DMS79 (cell line): ENCODE measurements around the gene INPP5J.
"Not testable (repeated sequence)": the region's sequence is repeated elsewhere in the genome, so short reads cannot be mapped to it uniquely, and the experiment has no call there.

ENCODE experiments used
- DNase-seq: peaks from one replicate; lab custom pipeline; 2025; lab: John Stamatoyannopoulos, UW

Gene INPP5J, protein sequence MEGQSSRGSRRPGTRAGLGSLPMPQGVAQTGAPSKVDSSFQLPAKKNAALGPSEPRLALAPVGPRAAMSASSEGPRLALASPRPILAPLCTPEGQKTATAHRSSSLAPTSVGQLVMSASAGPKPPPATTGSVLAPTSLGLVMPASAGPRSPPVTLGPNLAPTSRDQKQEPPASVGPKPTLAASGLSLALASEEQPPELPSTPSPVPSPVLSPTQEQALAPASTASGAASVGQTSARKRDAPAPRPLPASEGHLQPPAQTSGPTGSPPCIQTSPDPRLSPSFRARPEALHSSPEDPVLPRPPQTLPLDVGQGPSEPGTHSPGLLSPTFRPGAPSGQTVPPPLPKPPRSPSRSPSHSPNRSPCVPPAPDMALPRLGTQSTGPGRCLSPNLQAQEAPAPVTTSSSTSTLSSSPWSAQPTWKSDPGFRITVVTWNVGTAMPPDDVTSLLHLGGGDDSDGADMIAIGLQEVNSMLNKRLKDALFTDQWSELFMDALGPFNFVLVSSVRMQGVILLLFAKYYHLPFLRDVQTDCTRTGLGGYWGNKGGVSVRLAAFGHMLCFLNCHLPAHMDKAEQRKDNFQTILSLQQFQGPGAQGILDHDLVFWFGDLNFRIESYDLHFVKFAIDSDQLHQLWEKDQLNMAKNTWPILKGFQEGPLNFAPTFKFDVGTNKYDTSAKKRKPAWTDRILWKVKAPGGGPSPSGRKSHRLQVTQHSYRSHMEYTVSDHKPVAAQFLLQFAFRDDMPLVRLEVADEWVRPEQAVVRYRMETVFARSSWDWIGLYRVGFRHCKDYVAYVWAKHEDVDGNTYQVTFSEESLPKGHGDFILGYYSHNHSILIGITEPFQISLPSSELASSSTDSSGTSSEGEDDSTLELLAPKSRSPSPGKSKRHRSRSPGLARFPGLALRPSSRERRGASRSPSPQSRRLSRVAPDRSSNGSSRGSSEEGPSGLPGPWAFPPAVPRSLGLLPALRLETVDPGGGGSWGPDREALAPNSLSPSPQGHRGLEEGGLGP

DNA sequence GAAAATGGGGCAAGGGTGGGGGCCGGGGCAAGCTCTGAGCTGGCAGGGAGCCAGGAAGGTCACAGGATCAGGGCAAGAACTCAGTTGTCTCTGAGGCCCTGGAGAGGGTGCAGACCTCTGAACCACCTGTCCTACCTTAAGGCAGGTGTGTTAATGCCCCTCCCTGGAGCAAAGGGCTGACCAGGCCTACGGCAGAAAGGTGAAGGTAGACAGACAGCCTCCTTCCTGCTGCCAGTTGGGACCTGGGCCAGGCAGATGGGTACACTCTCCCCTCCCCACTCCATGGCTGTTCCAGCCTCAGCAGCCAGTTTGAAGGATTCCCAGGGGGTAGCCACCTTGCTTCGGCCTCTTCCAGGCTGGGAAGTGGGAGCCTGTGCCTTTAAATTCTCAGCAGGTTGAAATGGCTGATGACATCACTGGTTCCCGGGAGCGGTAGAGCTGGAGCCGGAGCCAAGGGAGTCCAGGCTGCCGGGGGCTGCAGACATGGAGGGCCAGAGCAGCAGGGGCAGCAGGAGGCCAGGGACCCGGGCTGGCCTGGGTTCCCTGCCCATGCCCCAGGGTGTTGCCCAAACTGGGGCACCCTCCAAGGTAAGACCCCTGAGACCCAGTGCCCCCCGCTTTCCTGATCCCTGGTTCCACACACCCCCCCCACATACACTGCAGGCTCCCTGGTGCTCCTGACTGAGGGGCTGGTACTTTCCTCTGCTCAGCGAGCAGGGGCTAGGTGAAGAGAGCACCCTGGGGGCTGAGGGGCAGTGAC lies at the start of gene INPP5J:
TSS of gene INPP5J (plus strand) at position 435 of the 760 bp plus-strand sequence. CDS start at position 484, 49 bp downstream.
- peak; percentile 44 for DNase-seq

DNA sequence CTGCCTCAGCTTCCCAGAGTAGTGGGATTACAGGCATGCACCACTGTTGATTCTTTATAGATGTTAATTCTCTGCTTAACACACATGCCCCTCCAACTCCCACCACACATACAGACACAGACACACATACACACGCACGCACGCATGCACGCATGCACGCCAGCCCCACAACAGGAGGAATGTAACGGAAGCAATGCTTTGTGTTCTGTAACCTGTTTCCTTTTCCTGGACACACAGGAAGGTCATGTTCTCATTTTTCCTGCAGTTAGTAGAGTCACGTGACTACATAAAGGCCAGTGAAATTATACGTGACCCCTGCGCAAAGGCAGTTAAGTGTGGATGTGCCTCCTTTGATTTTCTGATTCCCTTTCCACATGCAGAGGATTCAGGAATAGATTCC lies 49.6 kb upstream of the INPP5J start:
- not testable (repeated sequence) for DNase-seq

DNA sequence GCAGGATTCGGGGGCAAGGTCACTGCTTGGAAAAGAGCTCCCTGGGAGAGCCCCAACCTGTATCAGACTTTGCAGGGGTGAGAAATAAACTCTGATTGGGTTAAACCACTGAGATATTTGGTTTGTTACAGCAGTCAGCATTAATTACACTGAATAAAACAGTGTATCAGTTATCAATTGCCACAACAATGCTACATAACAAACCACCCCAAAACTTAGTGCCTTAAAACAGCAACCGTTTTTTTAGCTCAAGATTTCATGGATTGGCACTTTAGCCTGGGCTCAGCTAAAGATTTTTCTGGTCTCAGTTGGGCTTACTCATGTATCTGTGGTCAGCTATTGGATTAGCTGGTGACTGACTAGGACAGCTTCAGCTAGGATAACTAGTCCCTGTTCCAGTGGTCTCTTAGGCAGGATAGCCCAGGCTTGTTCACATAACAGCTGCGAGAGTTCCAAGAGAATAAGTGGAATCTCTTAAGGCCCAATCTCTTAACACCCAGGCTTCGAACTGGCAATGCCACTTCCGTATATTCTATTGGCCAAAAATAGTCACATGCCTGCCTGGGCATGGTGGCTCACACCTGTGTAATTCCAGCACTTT lies 49.1 kb upstream of the INPP5J start:
- not testable (repeated sequence) for DNase-seq

DNA sequence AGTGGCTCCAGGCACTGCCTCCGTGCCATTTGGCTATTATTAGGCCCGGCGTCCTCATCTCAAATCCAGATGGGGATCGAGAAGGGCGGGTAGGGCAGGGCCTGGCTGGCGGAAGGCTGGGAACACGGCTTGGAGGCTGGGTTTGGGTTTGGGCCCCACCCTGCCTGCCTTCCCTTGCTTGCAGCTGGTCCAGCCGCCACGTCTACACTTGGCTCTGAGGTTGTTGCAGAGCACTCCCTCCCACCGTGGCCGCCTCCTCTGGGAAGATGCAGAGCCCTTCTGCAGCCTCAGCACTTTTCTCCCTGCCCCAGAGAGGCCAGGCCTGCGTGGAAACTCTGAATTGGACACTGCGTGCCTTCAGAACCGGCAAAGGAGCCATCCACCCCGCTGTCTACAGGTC lies 46.8 kb upstream of the INPP5J start:
- DNase-seq: no peak

DNA sequence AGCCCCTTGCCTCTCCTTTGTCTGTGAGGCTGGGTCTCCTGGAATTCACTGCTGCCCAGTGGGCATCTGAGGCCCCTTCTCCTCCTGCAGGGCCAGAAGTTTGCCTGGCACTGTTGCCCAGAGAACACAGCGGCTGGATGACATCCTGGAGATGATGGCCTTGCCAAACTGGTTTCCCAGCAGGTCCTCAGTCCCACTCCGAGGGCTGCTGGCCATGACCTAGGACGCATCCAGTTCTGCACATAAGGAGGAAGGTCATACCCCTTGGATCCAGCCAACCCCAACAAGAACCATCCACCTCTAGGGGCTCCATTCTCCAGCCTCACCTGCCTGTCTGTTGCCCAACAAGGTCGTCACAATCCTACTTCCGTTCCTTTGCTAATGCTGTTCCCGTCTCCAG lies 45.1 kb upstream of the INPP5J start:
- DNase-seq: no peak

DNA sequence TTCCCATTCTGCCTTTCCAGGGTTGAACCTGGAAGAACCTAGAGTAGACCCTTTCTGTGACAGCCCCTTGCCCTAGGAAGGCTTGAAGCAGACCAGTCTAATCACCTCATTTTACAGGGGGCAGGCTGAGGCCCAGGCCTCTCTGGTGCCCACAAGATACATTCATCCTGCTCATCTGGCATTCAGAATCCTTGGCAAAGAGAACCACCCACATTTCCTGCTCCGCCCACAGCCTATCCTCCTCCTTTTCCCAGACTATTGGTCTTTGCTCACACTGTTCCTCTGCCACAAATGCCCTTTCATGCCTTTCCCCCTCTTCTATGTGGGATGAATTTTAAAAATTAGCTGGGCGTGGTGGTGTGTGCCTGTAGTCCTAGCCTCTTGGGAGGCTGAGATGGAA lies 44.4 kb upstream of the INPP5J start:
- DNase-seq: not testable (repeated sequence)

DNA sequence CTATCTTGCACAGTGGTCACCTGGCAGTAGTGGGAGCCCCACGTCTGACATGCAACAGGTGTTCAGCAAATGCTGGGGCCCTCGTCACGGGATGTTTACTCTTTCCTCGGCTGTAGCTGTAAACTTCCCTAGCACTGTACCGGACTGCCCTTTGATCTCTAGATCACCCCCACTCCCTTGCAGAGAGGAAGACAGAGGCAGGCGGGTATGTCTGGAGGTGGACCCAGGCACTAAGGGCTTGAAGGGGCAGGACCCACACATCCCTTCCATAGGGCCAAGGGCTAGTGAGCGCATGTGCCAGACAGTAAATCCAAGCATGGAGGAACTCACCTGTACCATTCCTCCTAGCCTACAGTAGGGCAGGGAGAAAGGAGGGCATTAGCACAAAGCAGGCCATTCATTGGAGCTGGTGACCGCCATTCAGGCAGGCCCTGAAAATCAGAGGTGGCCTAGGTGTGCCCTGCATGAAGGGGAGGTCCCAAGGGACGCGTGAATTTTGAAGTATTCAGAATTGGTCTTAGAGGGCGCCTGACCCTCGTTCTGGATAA lies 43.6 kb upstream of the INPP5J start:
- DNase-seq: no peak

DNA sequence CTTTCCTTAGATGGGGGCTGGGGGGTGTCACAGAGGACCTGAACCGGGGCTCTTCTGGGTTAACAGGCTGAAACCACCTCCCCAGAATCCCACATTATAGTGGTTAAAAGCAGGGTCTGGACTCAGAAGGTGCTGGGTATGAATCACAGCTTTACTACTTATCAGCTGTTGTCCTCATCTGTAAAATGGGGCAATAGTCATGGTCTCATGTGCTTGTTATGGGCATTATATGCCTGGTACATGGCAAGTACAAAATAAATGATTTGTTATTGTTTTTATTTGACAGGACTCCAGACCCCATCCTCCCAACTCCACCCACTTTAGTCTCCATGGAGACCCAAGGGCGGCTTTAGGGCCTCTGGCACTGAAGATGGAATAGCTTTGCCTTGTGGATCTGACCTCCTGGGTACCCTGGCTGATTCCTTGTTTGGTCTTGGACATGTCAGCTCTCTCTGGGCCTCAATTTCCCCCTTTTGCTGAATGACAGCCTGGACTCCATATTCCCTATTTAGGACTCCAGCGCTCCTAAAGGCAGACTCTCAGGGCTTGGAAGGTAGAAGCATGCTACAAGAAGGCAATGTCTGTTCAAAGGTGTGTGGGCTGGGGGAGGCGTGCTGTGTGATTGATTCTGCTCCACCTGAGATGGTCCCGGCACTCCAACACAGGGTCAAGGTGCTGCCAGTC lies 42.5 kb upstream of the INPP5J start:
- no peak for DNase-seq

DNA sequence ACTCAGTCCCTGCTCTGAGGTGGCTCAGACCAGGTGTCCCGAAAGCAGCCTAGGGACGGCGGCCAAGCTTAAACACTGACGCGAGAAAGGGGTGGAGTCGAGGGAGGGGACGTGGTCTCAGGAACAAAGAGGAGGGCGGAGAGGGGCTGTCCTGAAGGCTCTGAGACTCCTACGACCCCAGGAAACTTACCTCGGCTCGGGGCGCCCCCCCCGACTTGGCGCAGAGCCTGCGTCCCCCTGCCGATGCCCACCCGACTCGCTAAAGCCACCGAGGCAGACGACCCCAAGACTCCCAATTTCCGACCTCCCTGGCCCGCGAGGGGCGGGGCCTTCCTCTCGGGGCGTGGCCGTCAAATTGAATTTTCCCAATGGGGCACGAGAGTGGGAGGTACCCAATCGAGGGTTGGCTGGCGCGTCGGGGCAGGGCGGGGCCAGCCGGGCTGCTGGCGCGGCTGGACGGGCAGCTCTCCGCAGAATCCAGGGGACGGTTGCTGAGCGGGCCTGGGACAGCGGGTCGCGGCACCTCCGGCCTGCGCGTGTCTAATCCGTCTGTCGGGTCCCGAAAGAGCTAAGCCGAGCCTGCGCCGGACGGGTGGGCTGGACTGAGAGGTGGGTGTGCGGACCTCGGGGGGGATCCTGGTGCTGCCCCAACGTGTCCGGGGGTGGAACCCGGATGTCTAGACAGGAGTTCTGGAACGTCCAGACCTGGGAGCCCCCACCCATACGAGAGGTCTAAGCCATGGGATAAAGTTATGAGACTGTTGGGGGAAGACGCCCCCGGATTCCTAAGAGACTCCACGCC lies 41.7 kb upstream of the INPP5J start, which contains the start of gene SMTN:
TSS of gene SMTN (plus strand) at position 471 of the 802 bp plus-strand sequence. CDS start 1,941 bp downstream, outside the sequence.
- DNase-seq: peak; percentile 67

DNA sequence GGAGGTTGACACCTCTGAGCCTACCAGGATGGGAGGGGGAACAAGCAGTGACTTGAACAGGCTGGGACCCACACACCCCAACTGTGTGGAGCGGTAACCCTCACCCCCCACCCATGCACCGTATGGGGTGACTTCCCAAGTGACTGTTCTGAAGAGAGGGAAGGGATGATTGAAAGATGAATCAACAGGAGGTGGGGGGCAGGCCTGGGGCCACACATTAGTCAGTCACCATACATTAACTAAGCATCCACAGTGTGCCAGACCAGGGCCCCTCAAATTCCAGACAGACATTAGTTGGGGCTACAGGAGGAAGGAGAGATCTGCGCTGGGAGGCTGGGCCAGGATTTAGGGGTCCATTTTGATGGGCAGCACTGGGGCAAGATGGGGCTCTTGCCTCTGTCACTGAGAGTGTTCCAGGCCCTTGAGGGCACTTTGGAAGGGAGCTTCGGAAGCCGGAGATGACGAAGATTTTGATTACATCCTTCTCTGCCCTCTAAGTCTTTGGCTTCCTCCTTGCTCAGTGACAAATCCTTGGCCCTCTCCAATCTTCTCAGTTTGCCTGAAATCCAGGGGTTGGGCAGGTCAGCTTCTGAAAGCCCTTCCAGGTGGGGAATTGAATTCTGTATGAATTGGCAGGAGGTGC lies 40.7 kb upstream of the INPP5J start:
- DNase-seq: no peak

DNA sequence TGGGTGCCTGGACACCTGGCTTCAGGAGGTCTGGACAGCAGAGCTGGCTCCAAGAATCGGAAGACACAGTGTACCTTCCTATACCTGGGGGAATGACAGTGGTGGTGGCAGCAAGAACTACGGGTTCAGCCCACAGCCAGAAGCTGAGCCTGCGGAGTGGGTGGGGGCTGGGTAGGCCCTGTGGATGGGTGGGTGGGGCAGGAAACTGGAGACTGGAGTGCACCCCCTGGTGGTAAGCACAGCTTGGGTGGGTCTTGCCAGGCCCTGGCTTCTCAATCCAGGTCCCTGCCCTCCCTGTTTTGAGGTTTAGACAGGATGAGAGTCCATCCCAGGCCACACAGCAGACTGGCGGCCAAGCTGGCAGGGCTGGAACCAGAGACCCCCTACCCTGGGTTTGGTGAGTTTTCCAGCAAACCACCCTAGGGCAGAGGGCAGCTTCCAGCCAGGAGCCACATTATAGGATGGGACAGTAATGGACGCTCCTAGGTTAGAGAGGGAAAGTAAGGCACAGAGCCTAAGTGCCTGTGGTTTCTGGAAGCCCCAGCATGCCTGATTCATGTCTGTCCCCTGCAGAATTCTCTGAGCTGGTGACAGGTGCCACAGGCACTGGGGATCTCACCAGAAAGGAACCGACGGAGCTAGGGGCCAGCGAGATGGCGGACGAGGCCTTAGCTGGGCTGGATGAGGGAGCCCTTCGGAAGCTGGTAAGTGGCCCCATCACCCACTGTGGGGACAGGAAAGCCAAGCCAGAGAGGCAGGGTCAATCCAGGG lies 40.0 kb upstream of the INPP5J start:
- no peak for DNase-seq

DNA sequence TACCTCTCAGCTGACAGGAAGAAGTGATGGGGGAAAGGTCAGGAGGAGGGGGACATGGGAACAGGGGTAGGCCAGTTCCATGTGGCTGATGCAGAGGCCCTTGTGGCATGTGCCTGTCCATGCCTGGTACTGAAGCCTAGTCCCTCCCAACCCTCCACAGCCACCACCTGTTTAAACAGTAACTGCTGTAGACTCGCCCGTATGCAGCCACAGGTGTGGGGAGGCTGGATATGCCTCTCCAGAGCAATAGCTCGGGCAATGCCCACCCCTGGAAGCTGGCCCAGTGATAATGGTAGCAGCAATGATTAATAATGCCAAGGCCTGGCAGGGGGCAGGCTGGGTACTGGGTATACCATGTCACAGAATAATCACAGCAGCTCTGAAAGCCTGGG lies 39.4 kb upstream of the INPP5J start:
- DNase-seq: peak; percentile 22

DNA sequence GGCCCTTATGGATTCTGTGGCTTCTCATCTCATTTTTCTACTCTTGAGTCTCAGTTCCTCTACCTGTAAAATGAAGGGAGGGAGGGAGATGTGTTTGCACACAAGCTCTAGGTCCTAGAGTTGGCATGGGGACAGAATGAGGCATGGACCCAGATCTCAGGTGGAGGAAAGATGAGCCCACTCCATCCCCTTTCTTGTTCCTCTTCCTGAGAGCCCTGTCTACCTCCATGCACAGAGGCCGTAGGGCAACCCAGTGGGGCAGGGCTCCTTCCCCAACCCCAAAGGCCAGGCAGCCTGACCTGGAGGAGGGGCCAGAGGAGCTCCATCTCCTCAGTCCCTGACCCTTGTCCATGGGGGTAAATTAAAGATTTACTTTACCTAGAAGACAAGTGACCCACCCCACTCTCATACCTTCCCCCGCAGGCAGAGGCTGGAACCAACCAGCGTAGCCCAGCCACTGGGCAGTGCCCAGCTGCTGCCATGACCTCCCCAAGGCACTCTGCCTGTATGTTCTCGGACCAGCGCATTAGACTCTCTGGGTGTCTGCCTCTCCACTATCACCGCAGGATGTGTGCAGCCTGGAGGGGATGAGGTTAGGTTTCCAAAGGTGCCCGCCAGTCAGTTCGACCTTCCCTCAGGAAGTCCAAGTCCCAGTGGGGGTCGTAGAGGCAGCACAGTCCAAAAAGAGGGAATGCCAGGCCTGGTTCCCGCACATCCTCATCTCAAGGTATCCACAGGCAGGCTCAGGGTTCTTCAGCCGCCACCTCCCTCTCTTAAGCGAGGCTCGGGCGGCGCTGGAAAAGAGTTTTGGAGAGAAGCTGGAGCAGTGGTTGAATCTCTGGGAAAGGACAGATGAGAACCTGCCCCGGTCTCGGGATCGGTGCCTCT lies 38.6 kb upstream of the INPP5J start:
- DNase-seq: no peak

DNA sequence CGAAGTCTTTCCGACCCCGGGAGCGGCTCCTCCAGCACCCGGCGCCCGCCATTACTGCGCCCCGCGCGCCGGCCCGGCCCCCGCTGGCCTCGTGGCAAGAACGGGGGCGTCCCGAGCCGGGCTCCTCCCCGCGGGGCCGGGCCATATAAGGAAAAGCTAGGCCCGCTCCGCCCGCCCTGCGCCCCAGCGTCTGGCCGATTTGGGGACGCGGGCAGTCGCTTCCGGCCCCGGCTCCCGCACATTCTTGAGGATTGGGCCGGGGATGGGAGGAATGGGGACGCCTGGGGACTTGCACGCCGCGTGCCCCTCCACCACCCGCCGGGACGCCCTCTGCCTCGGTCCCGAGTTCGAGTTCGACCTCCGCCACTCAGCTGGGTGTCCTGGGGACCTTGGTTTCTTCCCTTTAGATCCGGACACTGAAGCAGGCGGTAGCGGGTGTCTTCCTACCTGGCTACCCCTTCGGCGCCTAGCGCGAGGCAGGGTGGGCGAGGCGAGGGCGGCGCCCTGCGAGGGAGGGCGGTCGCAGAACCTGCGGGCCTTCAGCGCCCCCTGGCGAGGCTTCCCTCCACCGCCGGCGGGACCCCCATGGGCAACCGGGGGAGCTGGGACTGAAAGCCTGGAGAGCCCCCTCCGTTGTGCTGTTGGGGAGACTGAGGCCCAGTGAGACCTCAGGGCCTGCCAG lies 37.8 kb upstream of the INPP5J start:
- DNase-seq: no peak

DNA sequence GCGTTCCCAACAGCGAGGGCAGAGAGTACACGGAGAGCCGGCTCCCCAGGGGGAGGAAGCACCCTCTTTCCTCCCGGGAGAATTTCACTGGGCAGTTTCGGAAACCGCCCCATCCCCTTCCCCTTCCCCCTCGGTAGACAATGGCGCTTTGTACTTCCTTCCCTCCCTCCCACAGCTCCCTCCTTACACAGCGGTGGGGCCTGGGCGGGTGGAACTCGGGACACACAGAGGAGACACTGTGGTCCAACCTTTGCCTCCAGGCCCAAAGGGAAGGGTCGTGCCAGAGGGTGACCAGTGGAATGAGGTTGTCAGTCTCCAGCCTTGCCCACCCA lies 37.3 kb upstream of the INPP5J start:
- DNase-seq: no peak

DNA sequence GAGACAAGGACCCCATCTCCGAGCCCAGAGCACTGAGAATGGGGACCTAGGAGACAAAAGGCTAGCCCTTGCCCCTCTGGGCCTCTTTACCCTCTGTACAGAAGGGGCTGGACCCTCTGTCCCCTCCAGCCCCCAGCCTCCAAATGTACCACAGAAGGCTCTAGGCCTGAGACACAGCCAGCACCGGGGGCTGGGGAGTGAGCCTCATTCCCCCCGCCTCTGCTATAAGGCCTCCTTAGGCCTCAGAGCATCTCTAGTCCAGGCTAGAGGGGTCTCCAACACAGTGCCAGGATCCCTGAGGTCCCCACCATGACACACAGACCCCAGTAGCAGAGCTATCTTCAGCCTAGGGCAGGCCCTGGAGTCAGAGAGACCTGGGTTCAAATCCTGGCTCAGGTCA lies 36.8 kb upstream of the INPP5J start:
- DNase-seq: no peak
